Transverse colon (tissue), 4 donors: Measurements from ENCODE around the gene ATAD3C.

ENCODE experiments used
- EP300 ChIP-seq: sonication (generic); formaldehyde crosslinking; IDR thresholded peaks from one replicate; pipeline ENCODE4 v1.6.1; 2017; ENCODE audit warnings: antibody characterized with exemption, low read depth
- POLR2AphosphoS5 ChIP-seq, 3 donors: sonication (generic); formaldehyde crosslinking; IDR thresholded peaks; one replicate each; pipeline ENCODE4 v1.6.1; 2016; ENCODE audit warnings: antibody characterized with exemption in 3 of 3
- TF ChIP-seq, protein P1 (sequence below), 5 experiments: fragments of 200-600 bp in 3 of 5; fragments of 450-650 bp in 2 of 5; sonication (generic) in 3 of 5; IDR thresholded peaks; 1 replicate in 2 of 5; 2 replicates in 3 of 5; pipeline ENCODE4 v1.5.1; 2016 to 2017; ENCODE audit warnings: antibody characterized with exemption in 5 of 5, inconsistent platforms in 3 of 5, mild to moderate bottlenecking in 2 of 5, moderate library complexity in 1 of 5

DNA sequence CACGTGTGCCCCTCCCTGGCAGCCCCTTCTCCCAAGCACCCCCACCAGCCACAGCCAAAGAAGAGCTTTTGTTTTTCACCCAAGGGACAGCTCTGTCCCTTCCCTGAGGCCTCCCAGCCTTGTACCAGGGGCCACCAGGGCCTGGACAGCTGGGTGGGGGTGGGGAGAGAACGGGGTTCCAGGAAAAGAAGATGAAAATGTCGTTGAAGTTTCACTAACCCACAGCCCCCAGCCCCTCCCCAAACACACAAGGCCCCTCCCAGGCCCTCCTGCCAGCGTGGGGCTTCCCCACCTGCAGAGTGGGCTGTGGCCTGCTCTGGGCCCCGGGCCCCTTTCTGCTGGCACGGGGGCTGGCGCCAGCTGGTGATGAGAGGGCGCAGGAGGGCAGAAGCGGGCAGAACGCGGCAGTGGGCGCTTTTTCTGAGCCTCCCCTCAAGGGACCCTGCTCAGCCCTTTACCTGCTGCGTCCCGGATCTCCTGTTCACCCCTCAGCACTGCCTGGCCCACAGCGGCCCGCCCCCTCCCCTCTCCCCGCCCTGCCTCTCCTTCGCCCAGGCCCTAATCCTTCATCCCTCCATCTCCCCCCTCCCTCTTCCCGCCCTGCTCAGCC lies 22.9 kb upstream of the ATAD3C start:
- TF ChIP-seq, protein P1, sequence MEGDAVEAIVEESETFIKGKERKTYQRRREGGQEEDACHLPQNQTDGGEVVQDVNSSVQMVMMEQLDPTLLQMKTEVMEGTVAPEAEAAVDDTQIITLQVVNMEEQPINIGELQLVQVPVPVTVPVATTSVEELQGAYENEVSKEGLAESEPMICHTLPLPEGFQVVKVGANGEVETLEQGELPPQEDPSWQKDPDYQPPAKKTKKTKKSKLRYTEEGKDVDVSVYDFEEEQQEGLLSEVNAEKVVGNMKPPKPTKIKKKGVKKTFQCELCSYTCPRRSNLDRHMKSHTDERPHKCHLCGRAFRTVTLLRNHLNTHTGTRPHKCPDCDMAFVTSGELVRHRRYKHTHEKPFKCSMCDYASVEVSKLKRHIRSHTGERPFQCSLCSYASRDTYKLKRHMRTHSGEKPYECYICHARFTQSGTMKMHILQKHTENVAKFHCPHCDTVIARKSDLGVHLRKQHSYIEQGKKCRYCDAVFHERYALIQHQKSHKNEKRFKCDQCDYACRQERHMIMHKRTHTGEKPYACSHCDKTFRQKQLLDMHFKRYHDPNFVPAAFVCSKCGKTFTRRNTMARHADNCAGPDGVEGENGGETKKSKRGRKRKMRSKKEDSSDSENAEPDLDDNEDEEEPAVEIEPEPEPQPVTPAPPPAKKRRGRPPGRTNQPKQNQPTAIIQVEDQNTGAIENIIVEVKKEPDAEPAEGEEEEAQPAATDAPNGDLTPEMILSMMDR (IDR thresholded peaks at IDR 0.05): no peak
- TF ChIP-seq EP300 (no peak), POLR2AphosphoS5 (IDR thresholded peaks at IDR 0.05) (no peak)
